ENCODE measurements around the gene MEOX1. TPM values are rescaled to one million over a fixed set of nuclear protein-coding genes. Genes with fewer than 3 reads are reported as not detected.

Gene MEOX1
- total RNA-seq, 1 experiment from 2014 or later = not detected

- no peaks in the 10 kb centered on the region for H3K36me3 Mint-ChIP-seq
- H3K4me1 Mint-ChIP-seq = peaks cover 59% of the 10 kb centered on the region
- H3K27ac Mint-ChIP-seq = no peak overlapping the region
- no peaks in the 10 kb centered on the region for H3K27me3 Mint-ChIP-seq (ENCODE audit: low read depth)
- ChIA-PET POLR2A (interaction anchor here (0.7 kb wide), 1 partner anchor 186 kb away, joined by 3 read pairs; no protein-coding TSS in a partner anchor), CTCF (interaction anchor here (0.6 to 1.7 kb wide), 5 partner anchors 20 to 234 kb away, joined by 3 to 4 read pairs (median 4); partner anchors contain the start of gene DHX8)
- H3K4me3 Mint-ChIP-seq = no peak overlapping the region
- DNase-seq (ENCODE audit: low spot score) = no peak
- TF ChIP-seq NR2C2 (CRISPR knock-in tag; IDR thresholded peaks at IDR 0.05) = no peak
- ATAC-seq = no peak
- H3K9me3 Mint-ChIP-seq = no peaks in the 10 kb centered on the region
Measured at GRCh38 chr17:43676471-43676870, 14.7 kb upstream of the MEOX1 start.

DNA sequence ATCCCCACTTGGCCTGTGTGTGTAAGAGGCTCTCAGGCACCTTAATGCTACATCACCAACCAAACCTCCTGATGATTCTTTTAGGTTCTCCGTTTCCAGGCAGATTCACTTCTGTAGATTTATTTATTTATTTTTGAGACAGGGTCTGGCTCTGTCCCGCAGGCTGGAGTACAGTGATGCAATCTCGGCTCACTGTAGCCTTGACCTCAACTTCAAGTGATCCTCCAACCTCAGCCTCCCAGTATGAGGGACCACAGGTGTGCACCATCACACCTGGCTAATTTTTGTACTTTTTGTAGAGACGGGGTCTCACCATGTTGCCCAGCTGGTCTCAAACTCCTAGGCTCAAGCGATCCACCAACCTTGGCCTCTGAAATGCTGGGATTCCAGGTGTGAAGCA, 12.7 kb upstream of the MEOX1 start:
- POLR2A ChIA-PET = interaction anchor here (1.4 kb wide), 1 partner anchor 97 kb away, joined by 5 read pairs; no protein-coding TSS in a partner anchor
- no peak for TF ChIP-seq MLX (CRISPR knock-in tag; IDR thresholded peaks at IDR 0.05)
- no peak for TF ChIP-seq ERG (CRISPR knock-in tag; IDR thresholded peaks at IDR 0.05)
- no peak for TF ChIP-seq GRHL2 (CRISPR knock-in tag; IDR thresholded peaks at IDR 0.05; ENCODE audit: insufficient replicate concordance, severe bottlenecking)
- TF ChIP-seq, protein P1, sequence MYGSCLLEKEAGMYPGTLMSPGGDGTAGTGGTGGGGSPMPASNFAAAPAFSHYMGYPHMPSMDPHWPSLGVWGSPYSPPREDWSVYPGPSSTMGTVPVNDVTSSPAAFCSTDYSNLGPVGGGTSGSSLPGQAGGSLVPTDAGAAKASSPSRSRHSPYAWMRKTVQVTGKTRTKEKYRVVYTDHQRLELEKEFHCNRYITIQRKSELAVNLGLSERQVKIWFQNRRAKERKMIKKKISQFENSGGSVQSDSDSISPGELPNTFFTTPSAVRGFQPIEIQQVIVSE (CRISPR knock-in tag; IDR thresholded peaks at IDR 0.05; ENCODE audit: borderline replicate concordance) = no peak
- no peak for TF ChIP-seq SOX15 (CRISPR knock-in tag; IDR thresholded peaks at IDR 0.05)
- TF ChIP-seq SMAD3 (CRISPR knock-in tag; IDR thresholded peaks at IDR 0.05; ENCODE audit: borderline replicate concordance) = no peak
- TF ChIP-seq, protein P2, sequence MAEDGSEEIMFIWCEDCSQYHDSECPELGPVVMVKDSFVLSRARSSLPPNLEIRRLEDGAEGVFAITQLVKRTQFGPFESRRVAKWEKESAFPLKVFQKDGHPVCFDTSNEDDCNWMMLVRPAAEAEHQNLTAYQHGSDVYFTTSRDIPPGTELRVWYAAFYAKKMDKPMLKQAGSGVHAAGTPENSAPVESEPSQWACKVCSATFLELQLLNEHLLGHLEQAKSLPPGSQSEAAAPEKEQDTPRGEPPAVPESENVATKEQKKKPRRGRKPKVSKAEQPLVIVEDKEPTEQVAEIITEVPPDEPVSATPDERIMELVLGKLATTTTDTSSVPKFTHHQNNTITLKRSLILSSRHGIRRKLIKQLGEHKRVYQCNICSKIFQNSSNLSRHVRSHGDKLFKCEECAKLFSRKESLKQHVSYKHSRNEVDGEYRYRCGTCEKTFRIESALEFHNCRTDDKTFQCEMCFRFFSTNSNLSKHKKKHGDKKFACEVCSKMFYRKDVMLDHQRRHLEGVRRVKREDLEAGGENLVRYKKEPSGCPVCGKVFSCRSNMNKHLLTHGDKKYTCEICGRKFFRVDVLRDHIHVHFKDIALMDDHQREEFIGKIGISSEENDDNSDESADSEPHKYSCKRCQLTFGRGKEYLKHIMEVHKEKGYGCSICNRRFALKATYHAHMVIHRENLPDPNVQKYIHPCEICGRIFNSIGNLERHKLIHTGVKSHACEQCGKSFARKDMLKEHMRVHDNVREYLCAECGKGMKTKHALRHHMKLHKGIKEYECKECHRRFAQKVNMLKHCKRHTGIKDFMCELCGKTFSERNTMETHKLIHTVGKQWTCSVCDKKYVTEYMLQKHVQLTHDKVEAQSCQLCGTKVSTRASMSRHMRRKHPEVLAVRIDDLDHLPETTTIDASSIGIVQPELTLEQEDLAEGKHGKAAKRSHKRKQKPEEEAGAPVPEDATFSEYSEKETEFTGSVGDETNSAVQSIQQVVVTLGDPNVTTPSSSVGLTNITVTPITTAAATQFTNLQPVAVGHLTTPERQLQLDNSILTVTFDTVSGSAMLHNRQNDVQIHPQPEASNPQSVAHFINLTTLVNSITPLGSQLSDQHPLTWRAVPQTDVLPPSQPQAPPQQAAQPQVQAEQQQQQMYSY (CRISPR knock-in tag; IDR thresholded peaks at IDR 0.05) = no peak
- TF ChIP-seq JUN (CRISPR knock-in tag; IDR thresholded peaks at IDR 0.05) = no peak
- TF ChIP-seq MYBL2 (CRISPR knock-in tag; IDR thresholded peaks at IDR 0.05) = no peak
- no peak for TF ChIP-seq ETV6 (CRISPR knock-in tag; IDR thresholded peaks at IDR 0.05)
- TF ChIP-seq ZNF512 (CRISPR knock-in tag; IDR thresholded peaks at IDR 0.05; ENCODE audit: borderline replicate concordance) = no peak
- TF ChIP-seq IRF1 (CRISPR knock-in tag; IDR thresholded peaks at IDR 0.05) = no peak

More for the DNA sequence above, 12.7 kb upstream of the MEOX1 start:
- Mint-ChIP-seq H3K27ac (no peak overlapping the region), H3K9me3 (no peaks in the 10 kb centered on the region), H3K27me3 (ENCODE audit: low read depth) (no peaks in the 10 kb centered on the region), H3K36me3 (no peaks in the 10 kb centered on the region), H3K4me3 (no peak overlapping the region), H3K4me1 (peaks cover 68% of the 10 kb centered on the region)
- CTCF ChIA-PET = interaction anchor here (0.6 to 2.2 kb wide), 49 partner anchors 10 to 191 kb away, joined by 3 to 29 read pairs (median 5); partner anchors contain the start of genes CD300LG, DHX8, ETV4 and SOST
- no peak for DNase-seq (ENCODE audit: low spot score)
- ATAC-seq = no peak
